ENCODE data around the gene TXNDC17. TPM values are rescaled to one million over a fixed set of nuclear protein-coding genes. Genes with fewer than 3 reads are reported as not detected.
"Not testable (repeated sequence)": the region's sequence is repeated elsewhere in the genome, so short reads cannot be mapped to it uniquely, and the experiment has no call there.

TXNDC17 gene
- total RNA-seq, 1 donor from 2014 or later: 0.96 TPM

DNA sequence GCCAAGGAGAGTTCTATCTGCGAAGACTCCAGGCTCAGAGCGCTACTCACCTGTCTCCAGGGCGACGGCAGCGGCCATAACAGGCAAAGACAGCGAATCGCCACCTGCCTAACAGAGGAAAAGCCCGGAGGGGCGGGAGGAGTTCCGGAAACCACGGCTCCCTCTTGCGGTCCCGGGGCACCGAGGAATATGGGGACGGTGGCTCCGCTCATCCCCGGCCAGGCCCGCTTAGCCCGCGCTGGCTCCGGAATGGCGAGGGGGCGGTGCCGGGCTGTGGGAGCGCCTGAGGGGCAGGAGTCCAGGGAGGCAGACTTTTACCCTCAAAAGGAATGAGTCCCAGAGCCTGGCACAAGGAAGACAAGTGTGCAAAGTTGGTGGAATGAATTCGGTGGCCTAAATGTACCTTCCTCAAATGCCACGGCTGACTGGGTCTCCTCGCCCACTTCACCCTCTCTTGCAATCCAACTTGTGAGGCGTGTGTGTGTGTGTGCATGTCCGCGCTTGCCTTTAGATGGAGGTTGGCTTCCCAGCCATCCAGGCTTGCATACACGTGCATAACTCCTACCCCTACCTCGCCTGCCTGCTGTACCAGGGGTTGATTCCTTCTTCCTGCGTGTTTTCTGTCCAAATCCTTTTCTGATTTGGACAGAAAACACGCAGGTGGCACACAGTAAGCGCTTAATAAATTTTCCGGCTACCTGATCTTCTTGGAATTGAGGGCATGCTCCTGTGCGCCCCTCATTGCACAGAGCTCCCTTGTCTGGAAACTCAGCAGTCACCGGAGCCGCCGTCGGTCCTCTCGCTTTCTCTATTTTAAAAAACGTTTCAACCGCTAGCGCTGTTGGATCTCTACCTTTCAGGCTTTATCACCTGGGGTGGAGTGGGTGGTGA lies 14.2 kb downstream of the TXNDC17 start:
- Histone ChIP-seq H3K4me1 (peaks cover 0 to 10% of the 10 kb centered on the region in 2 donors), H3K4me3 (no peak overlapping the region), H3K9me3 (peaks cover 0 to 5% of the 10 kb centered on the region in 2 donors), H3K27me3 (no peaks in the 10 kb centered on the region), H3K36me3 (no peaks in the 10 kb centered on the region), H3K27ac (no peak overlapping the region)
- intact Hi-C loops (cut with DNase I): loop anchor here (5.0 to 10.0 kb wide), 4 partner anchors 97 to 1170 kb away; partner anchors contain the start of genes DERL2, MIS12, PIMREG and RNASEK
- no peak for DNase-seq (ENCODE audit: low spot score in 2 of 2)
- no peak for TF ChIP-seq CTCF (IDR thresholded peaks at IDR 0.05)

- not testable (repeated sequence) for H3K4me3 ChIP-seq; H3K9me3 ChIP-seq; H3K27ac ChIP-seq; DNase-seq (ENCODE audit: low spot score in 2 of 2); H3K27me3 ChIP-seq; H3K36me3 ChIP-seq; H3K4me1 ChIP-seq
- intact Hi-C loops (cut with DNase I): loop anchor here (10.0 kb wide), 1 partner anchor 1171 kb away; the partner anchor contains the start of genes DERL2 and MIS12
These were observed 15.0 kb downstream of the TXNDC17 start for GRCh38 chr17:6655732-6656361.

GRCh38 chr17:6656797-6657632 lies 16.2 kb downstream of the TXNDC17 start:
- H3K27ac ChIP-seq; H3K27me3 ChIP-seq; DNase-seq (ENCODE audit: low spot score in 2 of 2); H3K4me1 ChIP-seq; H3K4me3 ChIP-seq; H3K9me3 ChIP-seq; H3K36me3 ChIP-seq: not testable (repeated sequence)
- intact Hi-C loops (cut with DNase I): loop anchor here (10.0 kb wide), 1 partner anchor 1172 kb away; the partner anchor contains the start of genes DERL2 and MIS12

GRCh38 chr17:6657633-6658287 lies 16.9 kb downstream of the TXNDC17 start:
- TF ChIP-seq CTCF (IDR thresholded peaks at IDR 0.05): no peak
- no peak overlapping the region for H3K4me3 ChIP-seq

GRCh38 chr17:6658411-6658810 lies 17.6 kb downstream of the TXNDC17 start:
- intact Hi-C loops (cut with DNase I): loop anchor here (10.0 kb wide), 1 partner anchor 1174 kb away; the partner anchor contains the start of genes DERL2 and MIS12
- not testable (repeated sequence) for H3K4me1 ChIP-seq; H3K27me3 ChIP-seq; H3K4me3 ChIP-seq; H3K9me3 ChIP-seq; DNase-seq (ENCODE audit: low spot score in 2 of 2); H3K27ac ChIP-seq; H3K36me3 ChIP-seq

More at GRCh38 chr17:6657633-6658287, 16.9 kb downstream of the TXNDC17 start:
- no peaks in the 10 kb centered on the region for H3K27me3 ChIP-seq
- H3K4me1 ChIP-seq: no peaks in the 10 kb centered on the region
- intact Hi-C loops (cut with DNase I): loop anchor here (10.0 kb wide), 1 partner anchor 1173 kb away; the partner anchor contains the start of genes DERL2 and MIS12
- H3K36me3 ChIP-seq: no peaks in the 10 kb centered on the region
- DNase-seq (ENCODE audit: low spot score in 2 of 2): no peak
- H3K27ac ChIP-seq: no peak overlapping the region
- peaks cover 0 to 5% of the 10 kb centered on the region in 2 donors for H3K9me3 ChIP-seq

- H3K36me3 ChIP-seq: no peaks in the 10 kb centered on the region
- no peaks in the 10 kb centered on the region for H3K9me3 ChIP-seq
- no peak for TF ChIP-seq CTCF (IDR thresholded peaks at IDR 0.05)
- DNase-seq (ENCODE audit: low spot score in 2 of 2): no peak
- no peak overlapping the region for H3K4me3 ChIP-seq
- H3K27me3 ChIP-seq: no peaks in the 10 kb centered on the region
- H3K27ac ChIP-seq: no peak overlapping the region
- intact Hi-C loops (cut with DNase I): no loop called here
- no peaks in the 10 kb centered on the region for H3K4me1 ChIP-seq
These were observed 19.2 kb downstream of the TXNDC17 start for GRCh38 chr17:6660101-6660500.

Data from ascending aorta (tissue), 2 donors.